ENCODE data around the gene AP1M1.

DNA sequence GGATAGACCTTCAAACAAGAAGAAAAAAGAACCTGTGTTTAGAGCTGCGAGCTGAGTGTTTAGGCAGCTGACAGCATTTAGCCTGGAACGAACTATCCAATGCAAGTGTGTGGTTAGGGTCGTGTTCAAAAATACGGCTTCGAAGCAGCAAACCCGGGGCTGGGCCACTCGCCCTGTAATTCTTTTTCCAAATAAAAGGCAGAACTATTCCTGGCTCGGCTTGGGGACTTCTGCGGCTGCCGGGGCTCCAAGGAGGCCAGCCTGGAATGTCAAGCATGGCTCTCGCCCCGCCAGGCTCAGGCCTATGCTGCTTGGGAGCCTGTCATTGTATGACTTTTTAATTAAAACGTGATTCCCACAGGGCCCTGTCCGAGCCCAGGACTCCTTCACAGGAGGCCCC lies 75.2 kb downstream of the AP1M1 start:
- TF ChIP-seq, protein P1, sequence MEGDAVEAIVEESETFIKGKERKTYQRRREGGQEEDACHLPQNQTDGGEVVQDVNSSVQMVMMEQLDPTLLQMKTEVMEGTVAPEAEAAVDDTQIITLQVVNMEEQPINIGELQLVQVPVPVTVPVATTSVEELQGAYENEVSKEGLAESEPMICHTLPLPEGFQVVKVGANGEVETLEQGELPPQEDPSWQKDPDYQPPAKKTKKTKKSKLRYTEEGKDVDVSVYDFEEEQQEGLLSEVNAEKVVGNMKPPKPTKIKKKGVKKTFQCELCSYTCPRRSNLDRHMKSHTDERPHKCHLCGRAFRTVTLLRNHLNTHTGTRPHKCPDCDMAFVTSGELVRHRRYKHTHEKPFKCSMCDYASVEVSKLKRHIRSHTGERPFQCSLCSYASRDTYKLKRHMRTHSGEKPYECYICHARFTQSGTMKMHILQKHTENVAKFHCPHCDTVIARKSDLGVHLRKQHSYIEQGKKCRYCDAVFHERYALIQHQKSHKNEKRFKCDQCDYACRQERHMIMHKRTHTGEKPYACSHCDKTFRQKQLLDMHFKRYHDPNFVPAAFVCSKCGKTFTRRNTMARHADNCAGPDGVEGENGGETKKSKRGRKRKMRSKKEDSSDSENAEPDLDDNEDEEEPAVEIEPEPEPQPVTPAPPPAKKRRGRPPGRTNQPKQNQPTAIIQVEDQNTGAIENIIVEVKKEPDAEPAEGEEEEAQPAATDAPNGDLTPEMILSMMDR (IDR thresholded peaks at IDR 0.05): no peak
- TF ChIP-seq POLR2A (IDR thresholded peaks at IDR 0.05) (no peak), POLR2AphosphoS5 (IDR thresholded peaks at IDR 0.05) (no peak)
